HCT116 (cell line): ENCODE data around the gene AKR1C4.

Experiments
- CEBPB ChIP-seq: IDR thresholded peaks from 2 replicates; pipeline ENCODE4 v1.6.1; 2012; ENCODE audit warnings: low read depth
- EZH2 ChIP-seq: fragments of 200-600 bp; sonication (generic); IDR thresholded peaks from 2 replicates; pipeline ENCODE4 v1.6.1; 2017; ENCODE audit warnings: antibody characterized with exemption, mixed run types
- POLR2A ChIP-seq: IDR thresholded peaks from 2 replicates; pipeline ENCODE4 v1.7.0; 2011; ENCODE audit warnings: borderline replicate concordance; ENCODE audit not compliant: insufficient read depth, insufficient read length; ENCODE audit errors: extremely low read depth
- POLR2AphosphoS5 ChIP-seq: IDR thresholded peaks from 2 replicates; pipeline ENCODE4 v1.6.1; 2011; ENCODE audit warnings: mild to moderate bottlenecking, low read depth, low read length, moderate library complexity
- ZFX ChIP-seq: fragments of 450-650 bp; IDR thresholded peaks from 2 replicates; pipeline ENCODE4 v1.6.1; 2017
- TF ChIP-seq, protein P1 (sequence below), 3 experiments: fragments of 200-600 bp in 1 of 3; sonication (generic) in 1 of 3; IDR thresholded peaks in 2 of 3; conservative IDR thresholded peaks in 1 of 3; 2 replicates each; pipeline ENCODE4 v1.5.1; 2012 to 2017; ENCODE audit warnings: low read depth in 2 of 3, low read length in 2 of 3, antibody characterized with exemption in 1 of 3, borderline replicate concordance in 1 of 3, control low read depth in 1 of 3, mild to moderate bottlenecking in 1 of 3, mixed read lengths in 1 of 3, mixed run types in 1 of 3, moderate library complexity in 1 of 3; ENCODE audit not compliant: insufficient read depth in 1 of 3
- TF ChIP-seq, protein P2 (sequence below): IDR thresholded peaks from 2 replicates; pipeline ENCODE4 v1.6.1; 2012; ENCODE audit warnings: low read depth
- TF ChIP-seq, protein P3 (sequence below): IDR thresholded peaks from 2 replicates; pipeline ENCODE4 v1.6.1; 2012

DNA sequence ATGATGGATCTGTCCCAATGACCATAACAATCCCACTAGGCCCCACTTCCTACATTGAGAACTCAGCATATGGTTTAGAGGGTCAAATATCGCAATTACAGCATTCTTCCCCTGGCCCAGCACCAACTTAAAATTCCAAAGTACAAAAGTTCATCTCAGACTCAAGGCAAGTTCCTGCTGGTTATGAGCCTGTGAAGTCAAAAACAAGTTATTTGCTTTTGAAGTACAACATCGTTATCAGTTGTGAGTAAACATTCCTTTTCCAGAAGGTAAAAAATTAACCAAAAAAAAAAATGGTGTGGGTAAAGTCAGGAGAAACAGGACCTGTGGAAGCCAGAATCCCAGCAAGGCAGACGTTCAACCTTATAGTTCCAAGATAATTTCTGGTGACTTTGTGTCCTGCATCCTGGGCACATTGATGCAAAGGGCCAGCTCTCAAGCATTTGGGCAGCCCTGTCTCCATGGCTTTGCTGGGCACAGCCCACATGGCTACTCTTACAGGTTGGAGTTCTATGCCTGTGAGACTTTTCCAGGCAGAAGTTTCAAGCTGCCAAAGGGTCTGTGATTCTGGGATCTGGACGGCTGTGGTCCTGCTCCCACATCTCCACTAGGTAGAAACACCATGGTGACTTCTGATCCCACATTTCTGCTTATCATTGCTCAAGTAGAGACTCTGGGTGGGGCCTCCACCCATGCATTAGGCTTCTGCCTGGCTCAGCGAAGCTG, 49.2 kb upstream of the AKR1C4 start:
- TF ChIP-seq, protein P1, sequence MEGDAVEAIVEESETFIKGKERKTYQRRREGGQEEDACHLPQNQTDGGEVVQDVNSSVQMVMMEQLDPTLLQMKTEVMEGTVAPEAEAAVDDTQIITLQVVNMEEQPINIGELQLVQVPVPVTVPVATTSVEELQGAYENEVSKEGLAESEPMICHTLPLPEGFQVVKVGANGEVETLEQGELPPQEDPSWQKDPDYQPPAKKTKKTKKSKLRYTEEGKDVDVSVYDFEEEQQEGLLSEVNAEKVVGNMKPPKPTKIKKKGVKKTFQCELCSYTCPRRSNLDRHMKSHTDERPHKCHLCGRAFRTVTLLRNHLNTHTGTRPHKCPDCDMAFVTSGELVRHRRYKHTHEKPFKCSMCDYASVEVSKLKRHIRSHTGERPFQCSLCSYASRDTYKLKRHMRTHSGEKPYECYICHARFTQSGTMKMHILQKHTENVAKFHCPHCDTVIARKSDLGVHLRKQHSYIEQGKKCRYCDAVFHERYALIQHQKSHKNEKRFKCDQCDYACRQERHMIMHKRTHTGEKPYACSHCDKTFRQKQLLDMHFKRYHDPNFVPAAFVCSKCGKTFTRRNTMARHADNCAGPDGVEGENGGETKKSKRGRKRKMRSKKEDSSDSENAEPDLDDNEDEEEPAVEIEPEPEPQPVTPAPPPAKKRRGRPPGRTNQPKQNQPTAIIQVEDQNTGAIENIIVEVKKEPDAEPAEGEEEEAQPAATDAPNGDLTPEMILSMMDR (IDR thresholded peaks at IDR 0.05 in 2 of 3, conservative IDR thresholded peaks at IDR 0.05 in 1 of 3; ENCODE audit: borderline replicate concordance in 1 of 3, insufficient read depth in 1 of 3, low read depth in 2 of 3, low read length in 2 of 3) = no peak
- TF ChIP-seq POLR2A = no peak
- no peak for TF ChIP-seq EZH2
- TF ChIP-seq CEBPB = no peak
- TF ChIP-seq POLR2AphosphoS5 = no peak
- TF ChIP-seq, protein P2, sequence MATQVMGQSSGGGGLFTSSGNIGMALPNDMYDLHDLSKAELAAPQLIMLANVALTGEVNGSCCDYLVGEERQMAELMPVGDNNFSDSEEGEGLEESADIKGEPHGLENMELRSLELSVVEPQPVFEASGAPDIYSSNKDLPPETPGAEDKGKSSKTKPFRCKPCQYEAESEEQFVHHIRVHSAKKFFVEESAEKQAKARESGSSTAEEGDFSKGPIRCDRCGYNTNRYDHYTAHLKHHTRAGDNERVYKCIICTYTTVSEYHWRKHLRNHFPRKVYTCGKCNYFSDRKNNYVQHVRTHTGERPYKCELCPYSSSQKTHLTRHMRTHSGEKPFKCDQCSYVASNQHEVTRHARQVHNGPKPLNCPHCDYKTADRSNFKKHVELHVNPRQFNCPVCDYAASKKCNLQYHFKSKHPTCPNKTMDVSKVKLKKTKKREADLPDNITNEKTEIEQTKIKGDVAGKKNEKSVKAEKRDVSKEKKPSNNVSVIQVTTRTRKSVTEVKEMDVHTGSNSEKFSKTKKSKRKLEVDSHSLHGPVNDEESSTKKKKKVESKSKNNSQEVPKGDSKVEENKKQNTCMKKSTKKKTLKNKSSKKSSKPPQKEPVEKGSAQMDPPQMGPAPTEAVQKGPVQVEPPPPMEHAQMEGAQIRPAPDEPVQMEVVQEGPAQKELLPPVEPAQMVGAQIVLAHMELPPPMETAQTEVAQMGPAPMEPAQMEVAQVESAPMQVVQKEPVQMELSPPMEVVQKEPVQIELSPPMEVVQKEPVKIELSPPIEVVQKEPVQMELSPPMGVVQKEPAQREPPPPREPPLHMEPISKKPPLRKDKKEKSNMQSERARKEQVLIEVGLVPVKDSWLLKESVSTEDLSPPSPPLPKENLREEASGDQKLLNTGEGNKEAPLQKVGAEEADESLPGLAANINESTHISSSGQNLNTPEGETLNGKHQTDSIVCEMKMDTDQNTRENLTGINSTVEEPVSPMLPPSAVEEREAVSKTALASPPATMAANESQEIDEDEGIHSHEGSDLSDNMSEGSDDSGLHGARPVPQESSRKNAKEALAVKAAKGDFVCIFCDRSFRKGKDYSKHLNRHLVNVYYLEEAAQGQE = no peak
- no peak for TF ChIP-seq ZFX
- TF ChIP-seq, protein P3, sequence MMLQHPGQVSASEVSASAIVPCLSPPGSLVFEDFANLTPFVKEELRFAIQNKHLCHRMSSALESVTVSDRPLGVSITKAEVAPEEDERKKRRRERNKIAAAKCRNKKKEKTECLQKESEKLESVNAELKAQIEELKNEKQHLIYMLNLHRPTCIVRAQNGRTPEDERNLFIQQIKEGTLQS = no peak
